ENCODE measurements around the gene CPNE7.

The CPNE7 gene

GRCh38 chr16:89621698-89622409 lies 46.3 kb downstream of the CPNE7 start:
- H3K4me3 ChIP-seq (ENCODE audit: severe bottlenecking) = no peak overlapping the region
- no peak for ATAC-seq (ENCODE audit: low read depth)
- no peaks in the 10 kb centered on the region for H3K36me3 ChIP-seq (ENCODE audit: low read depth)
- no peaks in the 10 kb centered on the region for H3K27me3 ChIP-seq (ENCODE audit: insufficient read depth, poor library complexity, severe bottlenecking)
- no peak for TF ChIP-seq CTCF (IDR thresholded peaks at IDR 0.05; ENCODE audit: poor library complexity, severe bottlenecking)
- H3K9me3 ChIP-seq (ENCODE audit: severe bottlenecking) = no peaks in the 10 kb centered on the region
- peak; percentile 55 for DNase-seq (ENCODE audit: low spot score)
- H3K27ac ChIP-seq (ENCODE audit: poor library complexity, severe bottlenecking) = no peak overlapping the region
- H3K4me1 ChIP-seq (ENCODE audit: insufficient read depth, poor library complexity, severe bottlenecking) = no peaks in the 10 kb centered on the region

GRCh38 chr16:89623511-89624261 lies 48.1 kb downstream of the CPNE7 start:
- DNase-seq (ENCODE audit: low spot score) = peak; percentile 62

GRCh38 chr16:89624777-89625761 lies 49.5 kb downstream of the CPNE7 start:
- H3K4me1 ChIP-seq (ENCODE audit: insufficient read depth, poor library complexity, severe bottlenecking) = no peaks in the 10 kb centered on the region
- H3K4me3 ChIP-seq (ENCODE audit: severe bottlenecking) = no peak overlapping the region
- no peak for ATAC-seq (ENCODE audit: low read depth)
- no peak overlapping the region for H3K27ac ChIP-seq (ENCODE audit: poor library complexity, severe bottlenecking)
- H3K27me3 ChIP-seq (ENCODE audit: insufficient read depth, poor library complexity, severe bottlenecking) = no peaks in the 10 kb centered on the region
- H3K9me3 ChIP-seq (ENCODE audit: severe bottlenecking) = no peaks in the 10 kb centered on the region
- no peak for TF ChIP-seq CTCF (IDR thresholded peaks at IDR 0.05; ENCODE audit: poor library complexity, severe bottlenecking)
- H3K36me3 ChIP-seq (ENCODE audit: low read depth) = no peaks in the 10 kb centered on the region
- DNase-seq (ENCODE audit: low spot score) = no peak

More at GRCh38 chr16:89623511-89624261, 48.1 kb downstream of the CPNE7 start:
- Histone ChIP-seq H3K9me3 (ENCODE audit: severe bottlenecking) (no peaks in the 10 kb centered on the region), H3K27me3 (ENCODE audit: insufficient read depth, poor library complexity, severe bottlenecking) (no peaks in the 10 kb centered on the region), H3K27ac (ENCODE audit: poor library complexity, severe bottlenecking) (no peak overlapping the region), H3K4me1 (ENCODE audit: insufficient read depth, poor library complexity, severe bottlenecking) (no peaks in the 10 kb centered on the region), H3K36me3 (ENCODE audit: low read depth) (no peaks in the 10 kb centered on the region), H3K4me3 (ENCODE audit: severe bottlenecking) (no peak overlapping the region)
- no peak for TF ChIP-seq CTCF (IDR thresholded peaks at IDR 0.05; ENCODE audit: poor library complexity, severe bottlenecking)
- peak; percentile 52; the same call in 2 of the 3 replicates for ATAC-seq (ENCODE audit: low read depth)

GRCh38 chr16:89629827-89630610 lies 54.5 kb downstream of the CPNE7 start:
- Histone ChIP-seq H3K27me3 (ENCODE audit: insufficient read depth, poor library complexity, severe bottlenecking) (no peaks in the 10 kb centered on the region), H3K4me1 (ENCODE audit: insufficient read depth, poor library complexity, severe bottlenecking) (peaks cover 20% of the 10 kb centered on the region), H3K4me3 (ENCODE audit: severe bottlenecking) (no peak overlapping the region), H3K9me3 (ENCODE audit: severe bottlenecking) (no peaks in the 10 kb centered on the region), H3K27ac (ENCODE audit: poor library complexity, severe bottlenecking) (no peak overlapping the region), H3K36me3 (ENCODE audit: low read depth) (no peaks in the 10 kb centered on the region)
- ATAC-seq (ENCODE audit: low read depth) = no peak
- no peak for TF ChIP-seq CTCF (IDR thresholded peaks at IDR 0.05; ENCODE audit: poor library complexity, severe bottlenecking)
- DNase-seq (ENCODE audit: low spot score) = no peak
